OCI-LY3 (cell line): ENCODE data around the gene LHPP.

Experiments
- CTCF ChIP-seq: fragments of 200-600, 300-600 bp; sonication (generic); IDR thresholded peaks from 2 replicates; pipeline ENCODE4 v1.5.1; 2014; ENCODE audit warnings: antibody characterized with exemption, low read length, low read depth
- EZH2phosphoT487 ChIP-seq: fragments of 200-600 bp; shearing (Covaris generic); IDR thresholded peaks from 2 replicates; pipeline ENCODE4 v1.6.1; 2018; ENCODE audit warnings: antibody characterized with exemption, mixed run types, low read depth

- no peak for TF ChIP-seq CTCF
- TF ChIP-seq EZH2phosphoT487, result no peak
These were observed 20.1 kb downstream of the LHPP start for GRCh38 chr10:124481717-124482116.
